Fibroblast of mammary gland (primary cell): ENCODE data around the gene RAPGEF4.

Experiments
- DNase-seq: peaks from one replicate; pipeline ENCODE4 v3.0.0-alpha.2; 2010; ENCODE audit warnings: low read depth
- H3K4me3 ChIP-seq: 2 replicates; pipeline ENCODE4 v1.5.1; 2011; ENCODE audit warnings: low read depth, mild to moderate bottlenecking, low read length, moderate library complexity; ENCODE audit not compliant: control insufficient read depth
- CTCF ChIP-seq: conservative IDR thresholded peaks from 2 replicates; pipeline ENCODE4 v1.5.1; 2011; ENCODE audit warnings: low read depth, low read length, inconsistent platforms; ENCODE audit not compliant: control insufficient read depth, insufficient read depth

RAPGEF4 gene

GRCh38 chr2:173048897-173049661 lies 313.4 kb downstream of the RAPGEF4 start:
- H3K4me3 ChIP-seq = no peak overlapping the region
- peak; percentile 100 for DNase-seq
- TF ChIP-seq CTCF = no peak

- no peak overlapping the region for H3K4me3 ChIP-seq
- TF ChIP-seq CTCF = no peak
- DNase-seq = no peak
Observed at GRCh38 chr2:173049831-173050230, 314.2 kb downstream of the RAPGEF4 start.

GRCh38 chr2:173050684-173051083 lies 315.0 kb downstream of the RAPGEF4 start:
- H3K4me3 ChIP-seq = no peak overlapping the region
- no peak for TF ChIP-seq CTCF
- peak; percentile 33 for DNase-seq

GRCh38 chr2:173051463-173052215 lies 316.0 kb downstream of the RAPGEF4 start:
- no peak overlapping the region for H3K4me3 ChIP-seq
- TF ChIP-seq CTCF = no peak
- no peak for DNase-seq

GRCh38 chr2:173053043-173053699 lies 317.5 kb downstream of the RAPGEF4 start:
- no peak overlapping the region for H3K4me3 ChIP-seq
- no peak for DNase-seq
- TF ChIP-seq CTCF = no peak

GRCh38 chr2:173054466-173054865 lies 318.8 kb downstream of the RAPGEF4 start:
- no peak for DNase-seq
- H3K4me3 ChIP-seq = no peak overlapping the region
- no peak for TF ChIP-seq CTCF
